HG02852 (cell line): ENCODE results near the gene PKMYT1.

Experiments used
- ATAC-seq: cut with Tn5 transposase; IDR thresholded peaks from one replicate; pipeline ENCODE4 v1.9.1; 2021; ENCODE audit warnings: mild to moderate bottlenecking, moderate library complexity; ENCODE audit not compliant: unreplicated experiment

PKMYT1 gene

GRCh38 chr16:2974319-2975056, 5.8 kb downstream of the PKMYT1 start:
- ATAC-seq: no peak

GRCh38 chr16:2973605-2974318, 6.5 kb downstream of the PKMYT1 start:
- ATAC-seq: no peak

- no peak for ATAC-seq
These were observed 7.2 kb downstream of the PKMYT1 start for GRCh38 chr16:2973093-2973492.

- ATAC-seq: no peak
These were observed 8.1 kb downstream of the PKMYT1 start for GRCh38 chr16:2971985-2972784.

- no peak for ATAC-seq
These were observed 8.9 kb downstream of the PKMYT1 start for GRCh38 chr16:2971134-2971984.

- no peak for ATAC-seq
These were observed 9.7 kb downstream of the PKMYT1 start for GRCh38 chr16:2970563-2970962.

GRCh38 chr16:2969545-2970521, 10.4 kb downstream of the PKMYT1 start:
- peak; percentile 36 for ATAC-seq

- peak; percentile 72 for ATAC-seq
These were observed 11.3 kb downstream of the PKMYT1 start, which contains the start of gene PAQR4 for GRCh38 chr16:2968738-2969544. TSS of gene PAQR4 (plus strand) at chr16:2969348. CDS start at chr16:2969675, 327 bp downstream.

GRCh38 chr16:2968368-2968737, 11.9 kb downstream of the PKMYT1 start:
- ATAC-seq: no peak

- ATAC-seq: no peak
These were observed 12.5 kb downstream of the PKMYT1 start for GRCh38 chr16:2967721-2968161.

- ATAC-seq: no peak
These were observed 13.0 kb downstream of the PKMYT1 start for GRCh38 chr16:2967211-2967631.

GRCh38 chr16:2966808-2967191, 13.4 kb downstream of the PKMYT1 start:
- ATAC-seq: no peak

GRCh38 chr16:2966043-2966807, 14.0 kb downstream of the PKMYT1 start:
- no peak for ATAC-seq

- ATAC-seq: no peak
These were observed 15.5 kb downstream of the PKMYT1 start for GRCh38 chr16:2964475-2965336.

- no peak for ATAC-seq
These were observed 16.3 kb downstream of the PKMYT1 start, which contains the start of gene KREMEN2 for GRCh38 chr16:2963723-2964474. TSS of gene KREMEN2 (plus strand) at chr16:2964275. CDS start at chr16:2964521, 246 bp downstream.
